HG03196 (cell line): ENCODE results near the gene P2RX5.

Experiments used
- ATAC-seq: cut with Tn5 transposase; IDR thresholded peaks from one replicate; pipeline ENCODE4 v1.9.1; 2021; ENCODE audit not compliant: unreplicated experiment

The P2RX5 gene

GRCh38 chr17:3626831-3627768 lies 68.9 kb downstream of the P2RX5 start:
- no peak for ATAC-seq
